ENCODE data around the gene CYB5RL.
"Not testable (repeated sequence)": the region's sequence is repeated elsewhere in the genome, so short reads cannot be mapped to it uniquely, and the experiment has no call there.

DNA sequence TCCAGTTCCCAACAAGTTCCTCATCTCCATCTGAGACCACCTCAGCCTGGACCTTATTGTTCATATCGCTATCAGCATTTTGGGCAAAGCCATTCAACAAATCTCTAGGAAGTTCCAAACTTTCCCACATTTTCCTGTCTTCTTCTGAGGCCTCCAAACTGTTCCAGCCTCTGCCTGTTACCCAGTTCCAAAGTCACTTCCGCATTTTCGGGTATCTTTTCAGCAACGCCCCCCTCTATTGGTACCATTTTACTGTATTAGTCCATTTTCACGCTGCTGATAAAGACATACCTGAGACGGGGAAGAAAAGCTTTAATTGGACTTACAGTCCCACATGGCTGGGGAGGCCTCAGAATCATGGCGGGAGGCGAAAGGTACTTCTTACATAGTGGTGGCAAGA lies 33.5 kb downstream of the CYB5RL start:
- TF ChIP-seq CTCF (IDR thresholded peaks at IDR 0.05); POLR2AphosphoS5 (IDR thresholded peaks at IDR 0.05; ENCODE audit: low read depth, low read length); FOXJ3 (CRISPR knock-in tag; IDR thresholded peaks at IDR 0.05); MXI1 (IDR thresholded peaks at IDR 0.05; ENCODE audit: low read depth, low read length); RXRA (IDR thresholded peaks at IDR 0.05; ENCODE audit: borderline replicate concordance, low read depth); SMC3 (IDR thresholded peaks at IDR 0.05; ENCODE audit: low read depth, low read length); FOSL2 (IDR thresholded peaks at IDR 0.05; ENCODE audit: borderline replicate concordance, low read depth); EZH2phosphoT487 (IDR thresholded peaks at IDR 0.05; ENCODE audit: borderline replicate concordance, low read depth); TAF1 (IDR thresholded peaks at IDR 0.05; ENCODE audit: borderline replicate concordance, low read depth, low read length): not testable (repeated sequence)
- TF ChIP-seq, protein P1, sequence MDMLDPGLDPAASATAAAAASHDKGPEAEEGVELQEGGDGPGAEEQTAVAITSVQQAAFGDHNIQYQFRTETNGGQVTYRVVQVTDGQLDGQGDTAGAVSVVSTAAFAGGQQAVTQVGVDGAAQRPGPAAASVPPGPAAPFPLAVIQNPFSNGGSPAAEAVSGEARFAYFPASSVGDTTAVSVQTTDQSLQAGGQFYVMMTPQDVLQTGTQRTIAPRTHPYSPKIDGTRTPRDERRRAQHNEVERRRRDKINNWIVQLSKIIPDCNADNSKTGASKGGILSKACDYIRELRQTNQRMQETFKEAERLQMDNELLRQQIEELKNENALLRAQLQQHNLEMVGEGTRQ (IDR thresholded peaks at IDR 0.05; ENCODE audit: borderline replicate concordance, low read depth, low read length), result not testable (repeated sequence)

Data from SK-N-SH (cell line).